ENCODE data around the gene ARRDC4.

The ARRDC4 gene, protein sequence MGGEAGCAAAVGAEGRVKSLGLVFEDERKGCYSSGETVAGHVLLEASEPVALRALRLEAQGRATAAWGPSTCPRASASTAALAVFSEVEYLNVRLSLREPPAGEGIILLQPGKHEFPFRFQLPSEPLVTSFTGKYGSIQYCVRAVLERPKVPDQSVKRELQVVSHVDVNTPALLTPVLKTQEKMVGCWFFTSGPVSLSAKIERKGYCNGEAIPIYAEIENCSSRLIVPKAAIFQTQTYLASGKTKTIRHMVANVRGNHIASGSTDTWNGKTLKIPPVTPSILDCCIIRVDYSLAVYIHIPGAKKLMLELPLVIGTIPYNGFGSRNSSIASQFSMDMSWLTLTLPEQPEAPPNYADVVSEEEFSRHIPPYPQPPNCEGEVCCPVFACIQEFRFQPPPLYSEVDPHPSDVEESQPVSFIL

DNA sequence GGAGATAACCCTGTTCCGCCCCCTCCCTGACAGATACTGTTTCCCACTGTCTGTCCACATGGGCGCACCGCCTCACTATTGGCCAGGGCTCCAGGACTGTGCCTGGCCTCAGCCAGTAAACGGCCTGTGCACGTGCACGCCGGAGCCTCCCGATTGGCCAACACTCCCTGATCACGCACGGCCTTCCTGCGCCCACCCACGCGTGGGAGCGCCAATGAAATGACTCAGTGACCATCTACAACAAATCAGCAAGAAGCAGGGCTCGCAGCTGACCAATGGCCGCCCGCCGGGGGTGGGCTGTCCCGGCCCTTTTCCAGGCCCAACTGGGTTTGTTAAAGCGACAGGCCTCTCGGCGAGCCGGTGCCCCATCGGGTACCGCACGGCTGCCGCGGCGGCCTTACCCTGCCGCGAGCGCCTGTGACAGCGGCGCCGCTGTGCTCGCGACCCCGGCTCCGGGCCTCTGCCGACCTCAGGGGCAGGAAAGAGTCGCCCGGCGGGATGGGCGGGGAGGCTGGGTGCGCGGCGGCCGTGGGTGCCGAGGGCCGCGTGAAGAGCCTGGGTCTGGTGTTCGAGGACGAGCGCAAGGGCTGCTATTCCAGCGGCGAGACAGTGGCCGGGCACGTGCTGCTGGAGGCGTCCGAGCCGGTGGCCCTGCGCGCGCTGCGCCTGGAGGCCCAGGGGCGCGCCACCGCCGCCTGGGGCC lies at the start of gene ARRDC4:
Gene ARRDC4 (plus strand): TSS at position 340 of the 703 bp plus-strand sequence. CDS start 159 bp downstream, at position 499.
- Histone ChIP-seq H3K27me3 (replicated peaks; ENCODE audit: control insufficient read depth, insufficient read depth, low read length) (no peaks in the 10 kb centered on the region), H3K4me3 (replicated peaks; ENCODE audit: low read depth, low read length) (no peak within 1 kb of the TSS), H3K36me3 (ENCODE audit: control insufficient read depth, insufficient read depth, low read length) (no peaks in the 10 kb centered on the region)
- TF ChIP-seq, protein P1, sequence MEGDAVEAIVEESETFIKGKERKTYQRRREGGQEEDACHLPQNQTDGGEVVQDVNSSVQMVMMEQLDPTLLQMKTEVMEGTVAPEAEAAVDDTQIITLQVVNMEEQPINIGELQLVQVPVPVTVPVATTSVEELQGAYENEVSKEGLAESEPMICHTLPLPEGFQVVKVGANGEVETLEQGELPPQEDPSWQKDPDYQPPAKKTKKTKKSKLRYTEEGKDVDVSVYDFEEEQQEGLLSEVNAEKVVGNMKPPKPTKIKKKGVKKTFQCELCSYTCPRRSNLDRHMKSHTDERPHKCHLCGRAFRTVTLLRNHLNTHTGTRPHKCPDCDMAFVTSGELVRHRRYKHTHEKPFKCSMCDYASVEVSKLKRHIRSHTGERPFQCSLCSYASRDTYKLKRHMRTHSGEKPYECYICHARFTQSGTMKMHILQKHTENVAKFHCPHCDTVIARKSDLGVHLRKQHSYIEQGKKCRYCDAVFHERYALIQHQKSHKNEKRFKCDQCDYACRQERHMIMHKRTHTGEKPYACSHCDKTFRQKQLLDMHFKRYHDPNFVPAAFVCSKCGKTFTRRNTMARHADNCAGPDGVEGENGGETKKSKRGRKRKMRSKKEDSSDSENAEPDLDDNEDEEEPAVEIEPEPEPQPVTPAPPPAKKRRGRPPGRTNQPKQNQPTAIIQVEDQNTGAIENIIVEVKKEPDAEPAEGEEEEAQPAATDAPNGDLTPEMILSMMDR (IDR thresholded peaks at IDR 0.05; ENCODE audit: insufficient read depth, low read length, poor library complexity, severe bottlenecking): no peak
- DNase-seq (ENCODE audit: extremely low read depth, insufficient read length): peak; percentile 18

DNA sequence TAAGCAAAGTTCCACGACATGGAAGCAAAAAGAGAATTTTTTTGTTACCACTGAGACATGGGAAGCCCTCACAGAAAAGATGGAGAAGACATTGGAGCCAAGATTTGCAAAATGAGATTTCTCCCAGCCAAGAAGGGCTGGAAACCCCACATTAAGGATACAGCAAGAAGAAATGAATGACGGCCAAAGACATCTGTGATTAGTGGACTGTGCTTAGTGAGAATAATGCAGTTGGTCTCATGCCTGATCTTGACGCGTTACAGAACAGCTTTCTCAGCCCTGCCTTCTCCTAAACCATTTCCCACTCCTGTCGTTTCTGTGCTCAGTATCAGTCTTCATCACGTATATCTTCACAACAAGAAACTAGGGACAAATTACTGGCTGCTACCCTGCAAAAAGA lies 45.8 kb upstream of the ARRDC4 start:
- H3K4me3 ChIP-seq (replicated peaks; ENCODE audit: low read depth, low read length): no peak overlapping the region
- no peaks in the 10 kb centered on the region for H3K27me3 ChIP-seq (replicated peaks; ENCODE audit: control insufficient read depth, insufficient read depth, low read length)
- DNase-seq (ENCODE audit: extremely low read depth, insufficient read length): no peak
- TF ChIP-seq, protein P1 (IDR thresholded peaks at IDR 0.05; ENCODE audit: insufficient read depth, low read length, poor library complexity, severe bottlenecking): no peak
- H3K36me3 ChIP-seq (ENCODE audit: control insufficient read depth, insufficient read depth, low read length): no peaks in the 10 kb centered on the region

DNA sequence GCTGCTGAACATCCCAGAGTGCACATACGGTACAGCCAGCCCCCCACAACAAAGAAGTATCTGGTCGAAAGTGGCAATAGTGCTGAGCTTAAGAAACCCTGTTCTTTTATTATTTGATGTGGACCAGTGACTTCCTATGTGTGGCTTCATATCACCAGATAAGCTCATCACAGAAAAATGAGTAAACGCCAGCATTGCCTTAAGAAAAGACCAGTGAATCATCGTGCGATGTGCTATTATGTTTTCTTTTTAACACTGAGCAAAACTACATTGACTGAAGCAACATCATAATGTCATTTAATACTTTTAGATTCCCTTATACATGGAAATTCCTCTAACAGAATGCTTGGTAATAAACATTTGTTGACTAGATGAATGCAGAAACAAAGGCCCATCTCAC lies 45.2 kb upstream of the ARRDC4 start:
- Histone ChIP-seq H3K36me3 (ENCODE audit: control insufficient read depth, insufficient read depth, low read length) (no peaks in the 10 kb centered on the region), H3K27me3 (replicated peaks; ENCODE audit: control insufficient read depth, insufficient read depth, low read length) (no peaks in the 10 kb centered on the region), H3K4me3 (replicated peaks; ENCODE audit: low read depth, low read length) (no peak overlapping the region)
- no peak for DNase-seq (ENCODE audit: extremely low read depth, insufficient read length)
- TF ChIP-seq, protein P1 (IDR thresholded peaks at IDR 0.05; ENCODE audit: insufficient read depth, low read length, poor library complexity, severe bottlenecking): no peak

DNA sequence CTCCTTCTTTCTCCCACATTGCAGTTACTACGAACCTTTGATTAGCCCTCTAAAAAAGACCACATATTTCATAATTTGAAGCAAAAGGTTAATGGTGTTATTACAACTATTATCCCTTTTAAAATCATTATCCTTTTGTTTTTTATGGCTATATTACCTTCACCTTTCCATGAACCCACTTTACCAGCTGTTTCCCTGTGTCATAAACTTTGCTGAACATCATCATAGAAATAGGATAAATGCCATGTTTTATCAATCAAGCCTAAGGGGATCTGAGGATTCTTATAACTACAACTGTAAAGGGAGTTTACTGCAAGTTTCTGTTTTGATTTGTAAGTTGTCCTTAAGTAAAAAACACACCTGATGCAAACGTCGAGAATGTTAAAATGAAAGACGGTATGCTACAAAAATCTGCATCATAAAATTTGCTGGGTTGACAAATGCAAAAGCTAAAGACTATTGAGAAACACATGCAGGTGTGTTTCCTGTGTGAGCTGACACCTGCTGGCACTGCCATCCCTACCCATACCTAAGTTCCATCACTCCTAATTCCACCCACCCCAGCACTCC lies 39.1 kb upstream of the ARRDC4 start:
- Histone ChIP-seq H3K4me3 (replicated peaks; ENCODE audit: low read depth, low read length) (no peak overlapping the region), H3K27me3 (replicated peaks; ENCODE audit: control insufficient read depth, insufficient read depth, low read length) (no peaks in the 10 kb centered on the region), H3K36me3 (ENCODE audit: control insufficient read depth, insufficient read depth, low read length) (no peaks in the 10 kb centered on the region)
- TF ChIP-seq, protein P1 (IDR thresholded peaks at IDR 0.05; ENCODE audit: insufficient read depth, low read length, poor library complexity, severe bottlenecking): no peak
- no peak for DNase-seq (ENCODE audit: extremely low read depth, insufficient read length)

DNA sequence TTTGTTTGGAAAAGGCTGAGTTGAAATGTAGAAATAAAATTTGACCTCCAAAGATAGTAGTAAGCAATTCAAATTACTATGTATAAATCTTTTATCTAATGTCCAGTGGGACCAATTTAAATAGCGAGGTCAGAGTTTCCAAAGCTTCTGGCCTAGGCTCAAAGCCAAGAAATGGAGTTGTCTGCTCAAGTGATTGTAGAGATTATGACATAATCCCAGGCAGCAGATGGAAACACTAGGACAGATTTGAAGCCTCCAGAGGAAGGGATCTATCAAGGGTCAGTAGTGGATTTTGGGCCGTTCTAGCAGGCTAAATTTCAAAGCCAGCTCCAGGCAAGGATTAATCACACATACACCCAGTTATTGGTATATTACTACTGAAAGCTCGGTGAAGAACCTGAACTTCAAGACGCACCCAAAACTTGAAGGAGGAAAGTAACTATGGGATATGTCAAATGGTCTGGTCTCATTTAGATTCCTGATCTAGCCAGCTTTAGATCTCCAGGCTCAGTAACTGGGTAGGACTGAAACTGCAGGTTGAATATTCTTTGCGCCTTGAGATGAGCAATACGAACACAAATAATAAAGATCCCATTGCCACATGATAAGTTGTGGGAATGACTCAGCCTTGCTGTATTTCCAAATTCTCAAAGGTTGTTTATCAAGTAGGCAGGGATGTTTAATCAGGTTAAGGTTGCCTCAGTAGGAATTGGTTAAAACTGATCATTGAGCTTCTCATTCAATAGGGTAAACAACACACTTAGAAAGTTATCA lies 30.9 kb upstream of the ARRDC4 start:
- H3K36me3 ChIP-seq (ENCODE audit: control insufficient read depth, insufficient read depth, low read length): no peaks in the 10 kb centered on the region
- H3K4me3 ChIP-seq (replicated peaks; ENCODE audit: low read depth, low read length): no peak overlapping the region
- no peak for DNase-seq (ENCODE audit: extremely low read depth, insufficient read length)
- H3K27me3 ChIP-seq (replicated peaks; ENCODE audit: control insufficient read depth, insufficient read depth, low read length): no peaks in the 10 kb centered on the region
- TF ChIP-seq, protein P1 (IDR thresholded peaks at IDR 0.05; ENCODE audit: insufficient read depth, low read length, poor library complexity, severe bottlenecking): no peak

Measured in GM06990 (cell line).